GM20000 (cell line): ENCODE results near the gene NFIX.

ENCODE experiments used
- DNase-seq: peaks from one replicate; pipeline ENCODE4 v3.0.0; 2012; ENCODE audit warnings: low spot score
- CTCF ChIP-seq: IDR thresholded peaks from 2 replicates; pipeline ENCODE4 v1.5.1; 2012; ENCODE audit warnings: mild to moderate bottlenecking, control low read depth; ENCODE audit errors: extremely low read depth, missing control alignments

Gene NFIX

GRCh38 chr19:13003081-13003480 lies 7.8 kb downstream of the NFIX start:
- DNase-seq = no peak
- TF ChIP-seq CTCF = no peak

DNA sequence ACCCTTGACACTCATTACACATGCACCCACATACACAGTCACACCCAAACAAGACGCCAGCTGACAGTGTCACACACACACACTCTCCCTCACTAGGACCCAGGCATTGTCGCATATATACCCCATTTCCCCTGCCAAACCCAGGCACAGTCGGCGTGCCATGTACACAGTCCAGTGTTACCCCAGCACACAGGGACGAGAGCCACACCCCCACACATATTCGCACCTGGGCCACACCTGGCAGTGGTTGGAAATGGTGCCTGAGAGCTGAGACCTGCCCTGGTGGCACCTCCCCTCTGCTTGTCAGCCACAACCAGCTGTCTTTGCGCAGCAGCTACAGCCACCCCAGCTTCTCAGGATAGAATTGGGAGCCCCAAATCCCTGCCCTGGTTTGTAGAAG lies 9.0 kb downstream of the NFIX start:
- no peak for TF ChIP-seq CTCF
- no peak for DNase-seq

DNA sequence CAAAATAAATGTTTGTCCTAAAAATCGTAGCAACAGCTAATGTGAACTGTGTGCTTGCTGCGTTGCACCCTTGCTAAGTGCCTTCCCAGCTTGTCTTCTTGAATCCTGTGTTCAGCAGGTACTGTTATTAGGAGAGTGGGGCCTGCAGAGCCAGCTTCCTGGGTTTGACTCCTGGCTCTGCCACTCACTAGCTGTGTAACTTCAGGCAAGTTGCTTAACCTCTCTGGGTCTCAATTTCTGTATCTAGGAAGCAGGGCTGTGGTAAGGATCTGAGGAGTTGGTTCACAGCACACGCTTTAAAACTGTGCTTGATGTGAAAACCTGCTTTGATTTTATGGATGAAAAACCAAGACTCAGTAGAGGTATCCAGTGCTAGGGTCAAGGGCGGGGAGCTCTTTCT lies 10.0 kb downstream of the NFIX start:
- TF ChIP-seq CTCF = no peak
- no peak for DNase-seq

- DNase-seq = no peak
- TF ChIP-seq CTCF = no peak
Measured at GRCh38 chr19:13005861-13006370, 10.6 kb downstream of the NFIX start.

- no peak for DNase-seq
- no peak for TF ChIP-seq CTCF
Measured at GRCh38 chr19:13006431-13007281, 11.4 kb downstream of the NFIX start.

DNA sequence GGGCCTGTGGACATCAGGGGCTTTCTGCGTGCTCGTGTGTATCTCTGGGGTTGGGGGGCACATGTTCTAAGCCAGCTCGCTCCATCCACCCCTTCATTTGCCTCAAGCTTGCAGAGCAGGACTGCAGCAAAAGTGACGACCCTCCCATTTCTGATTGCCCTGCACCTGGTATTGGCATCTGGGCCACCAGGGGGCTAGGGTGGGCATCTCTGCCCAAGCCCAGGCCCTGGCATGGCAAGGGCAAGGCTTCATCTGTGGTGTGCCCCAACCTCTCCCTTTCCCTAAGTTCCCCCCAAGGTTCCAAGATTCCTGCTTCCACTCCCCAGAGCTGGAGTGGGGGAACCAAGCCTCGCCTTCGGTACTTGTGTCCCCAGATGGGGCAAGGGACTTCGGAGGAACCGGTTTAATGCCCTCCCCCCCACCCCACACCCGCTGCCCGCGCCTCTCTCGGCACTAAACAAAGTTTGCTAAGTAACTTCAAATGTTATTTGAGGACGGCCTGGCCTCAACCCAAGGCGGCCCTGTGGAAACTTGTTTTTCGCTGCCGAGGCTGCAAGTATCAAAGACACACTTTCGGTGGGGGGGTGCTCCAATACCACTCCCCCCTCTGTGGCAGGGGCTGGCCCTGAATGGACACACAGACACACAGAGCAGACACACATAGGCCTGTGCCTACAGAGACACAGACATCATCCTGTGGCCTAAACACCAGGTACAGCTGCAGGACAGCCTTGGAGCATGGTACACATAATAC lies 12.2 kb downstream of the NFIX start:
- no peak for TF ChIP-seq CTCF
- DNase-seq = no peak
